Fibroblast of lung (primary cell): ENCODE results near the gene TUBD1. TPM values are rescaled to one million over a fixed set of nuclear protein-coding genes. Genes with fewer than 3 reads are reported as not detected.

Experiments
- DNase-seq, 2 donors: peaks; one replicate each; pipeline versions ENCODE4 v3.0.0 to v3.0.0-alpha.2; 2010; ENCODE audit warnings: low read depth in 2 of 2
- H2AFZ ChIP-seq: 2 replicates; pipeline ENCODE4 v1.5.1; 2012; ENCODE audit warnings: low read length, control low read depth, inconsistent platforms
- H3K27ac ChIP-seq: 2 replicates; pipeline ENCODE4 v1.5.1; 2011; ENCODE audit warnings: low read length, control low read depth; ENCODE audit not compliant: insufficient read depth
- H3K27me3 ChIP-seq: 2 replicates; pipeline ENCODE4 v1.5.1; 2011; ENCODE audit warnings: mild to moderate bottlenecking, low read length; ENCODE audit not compliant: control insufficient read depth, insufficient read depth
- H3K36me3 ChIP-seq: 2 replicates; pipeline ENCODE4 v1.5.1; 2011; ENCODE audit warnings: low read length; ENCODE audit not compliant: control insufficient read depth, insufficient read depth
- H3K4me1 ChIP-seq: 2 replicates; pipeline ENCODE4 v1.5.1; 2011; ENCODE audit warnings: low read length; ENCODE audit not compliant: control insufficient read depth, insufficient read depth; ENCODE audit errors: extremely low read depth
- H3K4me2 ChIP-seq: 2 replicates; pipeline ENCODE4 v1.5.1; 2011; ENCODE audit warnings: low read length, control low read depth; ENCODE audit not compliant: insufficient read depth; ENCODE audit errors: extremely low read depth
- H3K4me3 ChIP-seq, 4 experiments: fragments of 200-600 bp in 1 of 4; sonication (generic) in 1 of 4; replicated peaks in 1 of 4; 2 replicates each; pipeline ENCODE4 v1.5.1; 2011 to 2016; ENCODE audit warnings: low read length in 4 of 4, low read depth in 3 of 4, mild to moderate bottlenecking in 3 of 4, control low read depth in 2 of 4, inconsistent platforms in 1 of 4, mixed read lengths in 1 of 4; ENCODE audit not compliant: insufficient read depth in 1 of 4; ENCODE audit errors: control extremely low read depth in 1 of 4
- H3K79me2 ChIP-seq: 2 replicates; pipeline ENCODE4 v1.5.1; 2012; ENCODE audit warnings: mild to moderate bottlenecking, low read length, inconsistent platforms; ENCODE audit not compliant: control insufficient read depth, insufficient read depth
- H3K9ac ChIP-seq: 2 replicates; pipeline ENCODE4 v1.5.1; 2011; ENCODE audit warnings: mild to moderate bottlenecking, low read length, control low read depth; ENCODE audit not compliant: insufficient read depth
- H3K9me3 ChIP-seq: 2 replicates; pipeline ENCODE4 v1.5.1; 2012; ENCODE audit warnings: low read depth, low read length; ENCODE audit not compliant: control insufficient read depth, insufficient read depth
- H4K20me1 ChIP-seq: 2 replicates; pipeline ENCODE4 v1.5.1; 2011; ENCODE audit warnings: low read length; ENCODE audit not compliant: control insufficient read depth, insufficient read depth; ENCODE audit errors: extremely low read depth
- CTCF ChIP-seq, 2 donors: IDR thresholded peaks in 1 of 2; conservative IDR thresholded peaks in 1 of 2; 1 replicate in 1 of 2; 2 replicates in 1 of 2; pipeline ENCODE4 v1.5.1; 2011 to 2012; ENCODE audit warnings: low read length in 2 of 2, control low read depth in 1 of 2, inconsistent platforms in 1 of 2, low read depth in 1 of 2, mild to moderate bottlenecking in 1 of 2
- EZH2 ChIP-seq: IDR thresholded peaks from 2 replicates; pipeline ENCODE4 v1.5.1; 2012; ENCODE audit warnings: low read length, control low read depth, mild to moderate bottlenecking; ENCODE audit errors: missing control alignments
- polyA plus RNA-seq, 2 donors: library from polyadenylated mRNA; depleted of rRNA in 1 of 2; stranded (reverse) in 1 of 2; unstranded in 1 of 2; fragments of >200 nt; gene quantifications; 2 replicates each; pipeline ENCODE4 v1.2.1, GENCODE V29; 2011 to 2012; ENCODE audit warnings: missing spikeins in 1 of 2
- total RNA-seq: library from RNA; depleted of rRNA; stranded (reverse); fragments of >200 nt; gene quantifications from 2 replicates; pipeline ENCODE4 v1.2.1, GENCODE V29; 2014

Gene TUBD1
- total and polyA plus RNA-seq, 2 donors (not counting 1 experiment from before 2014, with no cell fraction given), result 3.6 to 5.6 TPM

GRCh38 chr17:59848778-59849177 is 44.0 kb downstream of the TUBD1 start:
- TF ChIP-seq EZH2 (no peak), CTCF (conservative IDR thresholded peaks at IDR 0.05 in 1 of 2, IDR thresholded peaks at IDR 0.05 in 1 of 2; ENCODE audit: low read depth in 1 of 2, low read length in 2 of 2) (no peak)
- Histone ChIP-seq H3K9ac (no peak overlapping the region), H4K20me1 (no peaks in the 10 kb centered on the region), H3K4me1 (peaks cover 22% of the 10 kb centered on the region), H3K27ac (no peak overlapping the region), H2AFZ (no peak overlapping the region), H3K79me2 (no peaks in the 10 kb centered on the region), H3K4me3 (no peak overlapping the region), H3K4me2 (no peak overlapping the region), H3K9me3 (no peaks in the 10 kb centered on the region), H3K27me3 (no peaks in the 10 kb centered on the region), H3K36me3 (no peaks in the 10 kb centered on the region)
- DNase-seq, result peak; percentile 61 to 94

GRCh38 chr17:59848385-59848668 is 44.4 kb downstream of the TUBD1 start:
- no peak overlapping the region for H3K9ac ChIP-seq
- H3K4me3 ChIP-seq, result no peak overlapping the region
- no peak overlapping the region for H3K27ac ChIP-seq
- DNase-seq, result no peak
- no peak overlapping the region for H2AFZ ChIP-seq
- H3K79me2 ChIP-seq, result no peaks in the 10 kb centered on the region
- H3K4me1 ChIP-seq, result peaks cover 22% of the 10 kb centered on the region
- H3K36me3 ChIP-seq, result no peaks in the 10 kb centered on the region
- H4K20me1 ChIP-seq, result no peaks in the 10 kb centered on the region
- no peaks in the 10 kb centered on the region for H3K9me3 ChIP-seq
- no peak for TF ChIP-seq CTCF (conservative IDR thresholded peaks at IDR 0.05 in 1 of 2, IDR thresholded peaks at IDR 0.05 in 1 of 2; ENCODE audit: low read depth in 1 of 2, low read length in 2 of 2)
- no peak for TF ChIP-seq EZH2
- H3K27me3 ChIP-seq, result no peaks in the 10 kb centered on the region
- no peak overlapping the region for H3K4me2 ChIP-seq

GRCh38 chr17:59846394-59847165 is 46.2 kb downstream of the TUBD1 start:
- TF ChIP-seq EZH2 (no peak), CTCF (conservative IDR thresholded peaks at IDR 0.05 in 1 of 2, IDR thresholded peaks at IDR 0.05 in 1 of 2; ENCODE audit: low read depth in 1 of 2, low read length in 2 of 2) (peak in 1 of 2 donors; percentile 1)
- Histone ChIP-seq H3K9me3 (no peaks in the 10 kb centered on the region), H2AFZ (no peak overlapping the region), H3K4me2 (peak overlapping the region; percentile 87), H3K27ac (peak overlapping the region; percentile 90), H3K4me1 (peaks cover 13% of the 10 kb centered on the region), H3K9ac (peak overlapping the region; percentile 41), H3K79me2 (peaks cover 7% of the 10 kb centered on the region), H3K4me3 (peak overlapping the region in 1 of 4 experiments; percentile 28), H4K20me1 (no peaks in the 10 kb centered on the region), H3K36me3 (no peaks in the 10 kb centered on the region), H3K27me3 (no peaks in the 10 kb centered on the region)
- peak; percentile 86 to 92 for DNase-seq
